ENCODE data around the gene CHPF. TPM values are rescaled to one million over a fixed set of nuclear protein-coding genes. Genes with fewer than 3 reads are reported as not detected.

Gene CHPF
- total RNA-seq, 1 donor from 2014 or later, result 35.9 TPM

DNA sequence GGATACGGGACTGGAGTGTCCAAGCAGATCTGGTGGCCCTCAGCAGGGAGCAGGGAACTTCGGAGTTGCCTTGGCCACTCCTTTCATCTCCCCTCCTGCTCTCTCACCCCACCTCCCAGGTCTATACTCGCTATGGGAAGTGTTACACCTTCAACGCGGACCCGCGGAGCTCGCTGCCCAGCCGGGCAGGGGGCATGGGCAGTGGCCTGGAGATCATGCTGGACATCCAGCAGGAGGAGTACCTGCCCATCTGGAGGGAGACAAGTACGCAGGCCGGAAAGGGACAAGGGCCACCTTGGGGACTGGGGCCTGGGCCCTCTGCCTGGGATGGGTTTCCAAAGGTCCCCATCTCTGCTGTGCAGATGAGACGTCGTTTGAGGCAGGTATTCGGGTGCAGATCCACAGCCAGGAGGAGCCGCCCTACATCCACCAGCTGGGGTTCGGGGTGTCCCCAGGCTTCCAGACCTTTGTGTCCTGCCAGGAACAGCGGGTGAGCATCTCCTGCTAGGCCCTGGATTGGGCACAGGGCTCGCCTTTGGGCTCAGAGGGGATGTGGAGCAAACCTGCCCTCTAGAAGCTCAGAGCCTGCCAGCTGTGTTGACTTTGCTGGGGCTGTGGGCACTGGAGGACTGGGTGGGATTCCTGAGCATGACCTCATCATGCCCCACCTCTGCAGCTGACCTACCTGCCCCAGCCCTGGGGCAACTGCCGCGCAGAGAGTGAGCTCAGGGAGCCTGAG, 11.8 kb downstream of the CHPF start:
- DNase-seq, result no peak

GRCh38 chr2:219530048-219530963, 13.3 kb downstream of the CHPF start:
- peak; percentile 82 for DNase-seq

DNA sequence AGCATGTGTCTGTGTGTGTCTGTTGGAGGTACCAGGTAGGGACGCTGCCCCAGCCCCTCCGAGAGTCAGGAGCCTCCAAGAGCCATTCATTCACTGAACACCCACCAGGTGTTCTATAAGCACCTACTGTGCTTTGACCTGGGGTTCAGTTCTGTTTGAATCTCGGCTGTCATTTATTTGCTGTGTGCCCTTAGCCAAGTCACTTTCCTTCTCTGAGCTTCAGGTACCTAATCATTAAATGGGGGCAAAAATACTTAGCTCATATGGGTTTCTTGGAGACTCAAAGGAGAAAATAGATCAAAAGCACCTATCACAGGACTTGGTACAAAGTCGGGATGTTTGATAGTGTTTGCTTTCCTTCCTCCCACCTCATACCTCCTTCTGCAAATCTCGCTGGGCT, 16.1 kb downstream of the CHPF start:
- DNase-seq, result no peak

DNA sequence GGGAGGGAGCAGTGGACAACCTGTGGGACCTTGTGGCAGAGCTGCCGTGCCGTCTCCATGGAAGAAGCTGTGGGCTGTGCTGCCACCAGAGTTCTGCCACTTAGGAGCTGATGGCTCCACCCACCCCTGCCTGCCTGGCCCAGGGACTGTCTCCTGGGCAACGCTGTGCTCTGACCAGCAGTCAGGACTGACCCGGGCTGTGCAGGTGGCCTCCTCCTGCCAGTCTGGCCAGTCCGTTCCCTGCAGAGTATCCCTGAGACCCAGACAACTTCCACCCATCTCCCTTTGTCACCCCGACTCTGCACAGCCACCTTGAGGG, 16.6 kb downstream of the CHPF start:
- DNase-seq, result no peak

- no peak for DNase-seq
Observed at GRCh38 chr2:219526320-219527075, 17.1 kb downstream of the CHPF start.

- no peak for DNase-seq
Observed at GRCh38 chr2:219525533-219526232, 17.9 kb downstream of the CHPF start.

DNA sequence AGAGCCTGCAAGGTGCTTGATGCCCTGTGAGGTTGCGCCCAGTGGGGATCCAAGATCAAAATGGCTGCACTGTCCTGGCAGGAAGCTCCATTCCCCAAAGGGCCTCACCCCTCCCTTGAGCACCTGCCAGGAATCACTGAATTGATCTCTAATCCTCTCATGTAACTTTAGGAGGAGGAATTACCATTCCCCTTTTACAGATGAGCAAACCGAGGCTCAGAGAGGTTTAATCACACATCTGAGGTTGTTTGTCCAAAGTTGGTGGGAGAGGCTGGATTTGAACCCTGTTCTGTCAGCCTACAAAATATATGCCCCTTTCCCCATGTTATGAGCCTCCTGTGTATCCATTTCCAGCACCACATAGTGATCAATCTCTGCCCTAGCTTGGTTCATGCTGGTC, 18.8 kb downstream of the CHPF start:
- DNase-seq, result no peak

DNA sequence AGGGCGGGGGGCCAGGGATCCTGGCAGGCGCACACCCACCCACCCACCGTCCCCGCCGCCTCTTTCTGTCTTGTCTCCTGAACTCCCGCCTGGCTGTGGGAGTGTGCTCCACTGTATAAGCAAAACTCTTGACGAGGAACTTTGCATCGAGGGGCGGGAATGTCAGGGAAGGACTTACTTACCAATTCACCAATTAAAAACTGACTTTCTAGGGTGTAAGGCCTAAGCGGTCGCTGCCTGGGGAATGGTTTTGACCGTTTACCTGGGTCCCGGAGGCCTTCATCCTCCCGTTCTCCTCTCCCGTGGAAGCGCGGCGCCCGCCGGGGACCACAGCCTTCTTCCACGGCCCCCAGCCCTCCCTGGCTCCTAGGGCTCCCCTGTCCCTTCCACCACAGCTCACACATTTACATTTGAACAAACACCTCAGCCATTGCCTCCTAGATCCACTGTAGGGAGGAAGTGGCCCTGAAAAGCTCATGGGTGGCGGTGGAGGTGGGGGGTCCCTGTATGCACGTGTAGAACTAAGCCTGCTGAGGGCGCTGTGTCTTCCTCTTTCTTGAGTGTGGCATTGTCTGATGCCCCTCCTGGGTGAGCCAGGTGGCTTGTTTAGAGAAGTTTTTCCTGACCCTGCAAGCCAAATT, 20.5 kb downstream of the CHPF start:
- DNase-seq, result no peak

DNA sequence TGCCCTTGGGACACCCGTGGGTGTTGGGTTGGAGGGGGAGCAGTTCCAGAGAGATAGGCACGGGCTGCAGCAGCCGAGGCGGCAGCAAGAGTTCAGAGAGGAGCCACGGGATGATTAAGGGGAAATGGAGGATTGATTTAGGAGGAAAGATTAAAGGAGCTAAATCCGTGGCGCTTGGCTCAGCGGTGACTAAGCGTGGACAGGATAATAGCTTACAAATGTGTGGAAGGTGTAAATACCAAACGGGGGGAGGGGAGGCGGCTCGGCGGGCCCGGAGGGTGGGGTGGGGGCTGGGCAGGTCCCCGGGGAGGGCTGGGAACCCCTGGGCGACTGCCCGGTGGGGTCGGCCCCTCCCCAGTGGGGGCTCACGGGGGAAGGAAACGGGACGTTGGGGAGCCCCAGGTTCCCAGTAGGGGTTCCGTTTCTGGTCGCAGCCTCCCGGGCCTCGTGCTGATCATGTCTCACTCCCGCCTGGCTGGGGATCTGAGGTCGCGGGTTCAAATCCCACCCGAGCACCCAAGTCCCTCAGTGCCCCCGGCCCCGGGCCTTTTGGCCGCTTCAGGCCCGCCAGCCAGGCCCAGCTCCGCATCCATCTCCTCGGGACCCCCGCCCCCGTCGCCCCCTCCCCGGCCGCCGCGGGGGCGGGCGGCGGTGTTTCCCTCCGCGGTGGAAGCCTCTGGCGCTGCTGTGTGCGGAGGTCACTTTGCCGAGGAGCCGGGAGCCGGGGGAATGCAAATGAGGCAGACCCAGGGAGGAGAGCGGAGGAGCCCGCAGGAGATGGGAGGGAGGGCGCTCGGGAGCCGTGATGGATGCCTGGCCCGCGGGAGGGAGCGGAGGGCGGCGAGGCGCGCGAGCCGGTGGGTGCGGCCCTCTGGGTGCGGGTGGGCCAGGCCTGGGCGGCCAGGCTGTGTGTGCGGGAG, 21.2 kb downstream of the CHPF start:
- DNase-seq, result no peak

GRCh38 chr2:219521066-219521880, 22.3 kb downstream of the CHPF start:
- no peak for DNase-seq

- no peak for DNase-seq
Observed at GRCh38 chr2:219520079-219520478, 23.5 kb downstream of the CHPF start.

- DNase-seq, result no peak
Observed at GRCh38 chr2:219519526-219519916, 24.1 kb downstream of the CHPF start.

DNA sequence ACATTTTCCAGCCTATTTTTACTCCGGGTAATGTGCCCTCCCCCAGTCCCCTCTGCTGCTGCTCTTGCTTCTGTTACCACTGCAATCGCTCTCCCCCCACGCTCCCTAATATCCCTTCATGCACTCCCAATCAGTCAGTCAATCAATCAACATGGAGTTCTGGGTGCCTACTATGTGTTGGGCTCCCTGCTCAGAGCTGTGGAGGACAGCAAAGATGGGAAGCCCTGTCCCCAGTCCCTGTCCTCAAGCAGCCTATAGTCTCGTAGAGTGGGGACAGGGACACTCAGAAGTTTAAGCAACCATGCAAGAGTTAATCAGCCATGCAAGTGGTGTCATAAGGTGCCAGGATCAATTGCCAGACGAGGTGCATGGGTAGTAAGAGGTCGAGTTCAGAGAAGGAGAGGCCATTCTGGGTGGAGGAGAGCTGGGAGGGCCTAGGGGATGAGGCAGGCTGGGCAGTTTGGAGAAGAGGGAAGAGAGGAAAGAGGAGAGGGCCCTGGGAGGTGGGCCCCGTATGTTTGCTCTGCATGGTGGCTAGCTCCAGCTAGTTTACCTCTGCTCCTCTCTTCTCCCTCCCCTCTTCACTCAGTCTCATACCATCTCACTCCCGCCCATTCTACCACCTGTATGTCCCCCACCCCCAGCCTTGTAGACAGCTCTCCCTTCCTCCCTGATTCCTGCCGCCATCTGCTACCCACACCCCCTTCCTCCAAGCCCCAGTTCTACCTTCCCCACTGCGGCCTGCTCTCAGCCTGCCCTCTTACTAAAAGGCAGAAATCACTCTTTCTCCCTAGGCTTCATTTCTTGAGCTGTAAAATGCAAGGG, 25.4 kb downstream of the CHPF start:
- DNase-seq, result peak; percentile 69

DNA sequence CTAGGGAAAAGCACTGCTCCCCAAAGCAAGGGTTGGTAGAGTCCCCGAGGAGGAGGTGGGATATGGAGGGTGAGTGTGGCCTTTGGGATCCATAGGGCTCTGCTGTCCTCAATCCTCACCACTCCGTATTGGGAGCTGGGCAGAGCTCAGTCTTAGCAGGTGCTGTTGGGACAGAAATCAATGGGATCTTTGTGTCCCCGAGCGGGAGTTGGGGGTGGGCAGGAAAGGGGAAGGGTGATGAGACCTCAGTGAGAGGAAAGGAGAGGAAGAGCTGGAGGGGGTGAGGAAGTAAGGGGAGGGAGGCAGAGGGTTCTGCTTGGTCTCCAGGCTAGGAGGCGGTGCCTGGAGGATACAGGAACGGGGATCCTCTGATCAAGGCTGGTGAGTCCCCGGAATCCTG, 26.7 kb downstream of the CHPF start:
- DNase-seq, result no peak

GRCh38 chr2:219515874-219516629, 27.6 kb downstream of the CHPF start:
- no peak for DNase-seq

- no peak for DNase-seq
Observed at GRCh38 chr2:219514836-219515235, 28.8 kb downstream of the CHPF start.

GRCh38 chr2:219514196-219514761, 29.3 kb downstream of the CHPF start, which contains the start of gene ASIC4:
Gene ASIC4 (plus strand): TSS chr2:219514482. CDS start chr2:219514725, 243 bp downstream.
- DNase-seq, result peak; percentile 9

GRCh38 chr2:219513787-219514186, 29.8 kb downstream of the CHPF start:
- DNase-seq, result no peak
